T-cell (primary cell): ENCODE data around the gene SRSF10. TPM values are rescaled to one million over a fixed set of nuclear protein-coding genes. Genes with fewer than 3 reads are reported as not detected.

ENCODE experiments used
- ATAC-seq, 4 experiments: fragments of 200-7000 bp in 3 of 4; fragments of 150-1000 bp in 1 of 4; cut with Tn5 transposase; replicated peaks in 1 of 4; 1 replicate in 3 of 4; 2 replicates in 1 of 4; pipeline ENCODE4 v1.10.0; 2021; ENCODE audit warnings: moderate library complexity in 3 of 4, mild to moderate bottlenecking in 2 of 4, moderate number of reproducible peaks in 1 of 4
- CTCF ChIA-PET, 2 donors: fragments of 300-600 bp; sonication (Branson Sonifier 250); formaldehyde crosslinking; loops; one replicate each; lab custom pipeline; 2022; ENCODE audit warnings: antibody characterized with exemption in 2 of 2; lab: Charles Lee
- POLR2A ChIA-PET, 2 donors: fragments of 300-600 bp; sonication (Branson Sonifier 250); formaldehyde crosslinking; loops; one replicate each; lab custom pipeline; 2022; ENCODE audit warnings: antibody characterized with exemption in 2 of 2; lab: Charles Lee
- DNase-seq, 35 experiments: peaks; one replicate each; pipeline versions ENCODE4 v3.0.0 to v3.0.0-alpha.2; 2013 to 2023
- H3K27ac ChIP-seq: one replicate; pipeline ENCODE4 v1.5.1; 2013; ENCODE audit warnings: low read length
- H3K27me3 ChIP-seq, 2 experiments: replicated peaks in 1 of 2; 1 replicate in 1 of 2; 2 replicates in 1 of 2; pipeline versions ENCODE4 v1.6.1 to v1.7.0; 2013; ENCODE audit warnings: low read length in 1 of 2, mixed read lengths in 1 of 2; ENCODE audit not compliant: control insufficient read depth in 2 of 2, insufficient read depth in 2 of 2; ENCODE audit errors: extremely low read depth in 1 of 2
- H3K36me3 ChIP-seq, 2 donors: 1 replicate in 1 of 2; 2 replicates in 1 of 2; pipeline versions ENCODE4 v1.6.1 to v1.7.0; 2013; ENCODE audit warnings: low read length in 1 of 2; ENCODE audit not compliant: control insufficient read depth in 2 of 2, insufficient read depth in 1 of 2; ENCODE audit errors: extremely low read depth in 1 of 2
- H3K4me1 ChIP-seq, 2 experiments: 1 replicate in 1 of 2; 2 replicates in 1 of 2; pipeline versions ENCODE4 v1.6.1 to v1.7.0; 2013; ENCODE audit warnings: low read length in 2 of 2, mixed read lengths in 1 of 2; ENCODE audit not compliant: insufficient read depth in 2 of 2, control insufficient read depth in 1 of 2; ENCODE audit errors: extremely low read depth in 1 of 2
- H3K4me3 ChIP-seq, 2 donors: 1 replicate in 1 of 2; 2 replicates in 1 of 2; pipeline versions ENCODE4 v1.5.1 to v1.7.0; 2013; ENCODE audit warnings: mild to moderate bottlenecking in 2 of 2, low read length in 1 of 2, moderate library complexity in 1 of 2; ENCODE audit not compliant: control insufficient read depth in 1 of 2; ENCODE audit errors: extremely low read depth in 1 of 2
- H3K9me3 ChIP-seq: 2 replicates; pipeline ENCODE4 v1.7.0; 2013
- H3K27ac Mint-ChIP-seq, 2 donors: one replicate each; pipeline ENCODE4 v1.8.0; 2020 to 2021; ENCODE audit warnings: mild to moderate bottlenecking in 2 of 2, mixed read lengths in 2 of 2
- H3K27me3 Mint-ChIP-seq, 2 donors: one replicate each; pipeline ENCODE4 v1.8.0; 2021 to 2022; ENCODE audit warnings: mixed read lengths in 2 of 2
- H3K36me3 Mint-ChIP-seq: one replicate; pipeline ENCODE4 v1.8.0; 2021; ENCODE audit warnings: mixed read lengths
- H3K4me1 Mint-ChIP-seq, 3 donors: one replicate each; pipeline ENCODE4 v1.8.0; 2020 to 2022; ENCODE audit warnings: mixed read lengths in 3 of 3, mild to moderate bottlenecking in 1 of 3
- H3K4me3 Mint-ChIP-seq, 3 donors: one replicate each; pipeline ENCODE4 v1.8.0; 2020 to 2022; ENCODE audit warnings: mild to moderate bottlenecking in 3 of 3, mixed read lengths in 3 of 3, moderate library complexity in 3 of 3
- H3K9me3 Mint-ChIP-seq, 3 donors: one replicate each; pipeline ENCODE4 v1.8.0; 2020 to 2022; ENCODE audit warnings: mixed read lengths in 3 of 3
- WGBS: methylation state at CpG from one replicate; pipeline ENCODE4 v1.1.5; 2013; ENCODE audit warnings: missing lambda C conversion rate; ENCODE audit not compliant: insufficient coverage; 5-methylcytosine and 5-hydroxymethylcytosine counted together
- total RNA-seq, 35 experiments: library from RNA in 6 of 35; stranded (reverse) in 6 of 35; fragments of 120-200 nt in 1 of 35; gene quantifications; one replicate each; pipeline versions ENCODE4 v1.2.1 to v1.2.4 and lab custom pipeline; 2013 to 2026

SRSF10 gene
- total RNA-seq, 5 donors from 2014 or later (not counting 1 experiment from before 2014, with no cell fraction given), result 145 to 240 (median 153) TPM

- Histone ChIP-seq H3K36me3 (no peaks in the 10 kb centered on the region), H3K4me1 (no peaks in the 10 kb centered on the region), H3K9me3 (no peaks in the 10 kb centered on the region), H3K27ac (no peak overlapping the region), H3K4me3 (no peak overlapping the region), H3K27me3 (no peaks in the 10 kb centered on the region)
- Mint-ChIP-seq H3K27ac (no peak overlapping the region), H3K36me3 (no peaks in the 10 kb centered on the region), H3K4me3 (no peak overlapping the region), H3K4me1 (peaks cover 0 to 2% (median 2%) of the 10 kb centered on the region in 3 donors), H3K27me3 (peaks cover 0 to 2% of the 10 kb centered on the region in 2 donors), H3K9me3 (no peaks in the 10 kb centered on the region)
- ATAC-seq (no peak), DNase-seq (no peak)
- 90% methylated on average over 3 of the region's 8 CpGs for WGBS
- ChIA-PET CTCF (no interaction called here), POLR2A (no interaction called here)
Measured at GRCh38 chr1:23922321-23922943, 57.7 kb downstream of the SRSF10 start.

- Histone ChIP-seq H3K4me3 (no peak overlapping the region), H3K9me3 (no peaks in the 10 kb centered on the region), H3K36me3 (no peaks in the 10 kb centered on the region), H3K27me3 (no peaks in the 10 kb centered on the region), H3K27ac (no peak overlapping the region), H3K4me1 (peaks cover 8 to 39% of the 10 kb centered on the region in 2 experiments)
- POLR2A ChIA-PET, result interaction anchor here in 1 of 2 donors (0.5 kb wide), 1 partner anchor 14 kb away, joined by 3 read pairs; no protein-coding TSS in a partner anchor
- no peaks in the 10 kb centered on the region for H3K36me3 Mint-ChIP-seq
- DNase-seq (peak in 34 of 35 experiments; percentile 18 to 78 (median 53)), ATAC-seq (peak; percentile 77 to 97 (median 85))
- CTCF ChIA-PET, result interaction anchor here (0.6 to 2.7 kb wide), 9 partner anchors 29 to 1435 kb away, joined by 3 to 30 read pairs (median 5); no protein-coding TSS in a partner anchor
- H3K4me1 Mint-ChIP-seq, result peaks cover 30 to 36% (median 32%) of the 10 kb centered on the region in 3 donors
- WGBS, result 32% methylated on average over 6 of the region's 12 CpGs
- no peak overlapping the region for H3K4me3 Mint-ChIP-seq
- H3K9me3 Mint-ChIP-seq, result no peaks in the 10 kb centered on the region
- H3K27ac Mint-ChIP-seq, result no peak overlapping the region
- no peaks in the 10 kb centered on the region for H3K27me3 Mint-ChIP-seq
Measured at GRCh38 chr1:23916209-23917131, 63.7 kb downstream of the SRSF10 start.

DNA sequence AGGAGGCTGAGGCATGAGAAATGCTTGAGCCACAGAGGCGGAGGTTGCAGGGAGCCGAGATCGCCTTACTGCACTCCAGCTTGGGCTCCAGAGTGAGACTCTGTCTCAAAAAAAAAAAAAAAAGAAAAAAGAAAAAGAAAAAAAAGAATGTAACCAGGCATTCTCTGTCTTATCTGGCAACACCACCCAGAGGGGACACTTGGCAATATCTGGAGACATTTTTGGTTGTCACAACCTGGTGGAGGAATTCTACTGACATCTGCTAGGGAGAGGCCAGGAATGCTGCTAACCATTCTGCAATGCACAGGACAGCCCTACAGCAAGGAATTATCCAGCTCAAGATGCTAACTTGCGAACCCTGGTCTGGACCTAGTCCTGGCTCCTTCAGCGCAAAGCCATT lies 64.7 kb downstream of the SRSF10 start:
- Mint-ChIP-seq H3K4me1 (peaks cover 38 to 46% (median 42%) of the 10 kb centered on the region in 3 donors), H3K9me3 (no peaks in the 10 kb centered on the region), H3K36me3 (no peaks in the 10 kb centered on the region), H3K4me3 (no peak overlapping the region), H3K27ac (no peak overlapping the region), H3K27me3 (no peaks in the 10 kb centered on the region)
- Histone ChIP-seq H3K27me3 (no peaks in the 10 kb centered on the region), H3K9me3 (no peaks in the 10 kb centered on the region), H3K36me3 (no peaks in the 10 kb centered on the region), H3K4me1 (peaks cover 10 to 48% of the 10 kb centered on the region in 2 experiments), H3K27ac (no peak overlapping the region), H3K4me3 (no peak overlapping the region)
- CTCF ChIA-PET, result interaction anchor here (1.3 to 2.7 kb wide), 4 partner anchors 105 to 144 kb away, joined by 5 to 30 read pairs (median 14); no protein-coding TSS in a partner anchor
- ATAC-seq (no peak), DNase-seq (no peak)
- POLR2A ChIA-PET, result interaction anchor here in 1 of 2 donors (0.6 kb wide), 1 partner anchor 90 kb away, joined by 6 read pairs; no protein-coding TSS in a partner anchor
- 100% methylated on average over 4 of the region's 5 CpGs for WGBS

- H3K4me1 ChIP-seq, result peaks cover 10 to 54% of the 10 kb centered on the region in 2 experiments
- no peak overlapping the region for H3K27ac ChIP-seq
- H3K27me3 ChIP-seq, result no peaks in the 10 kb centered on the region
- POLR2A ChIA-PET, result interaction anchor here in 1 of 2 donors (0.6 kb wide), 1 partner anchor 89 kb away, joined by 6 read pairs; no protein-coding TSS in a partner anchor
- H3K36me3 ChIP-seq, result no peaks in the 10 kb centered on the region
- no peak for DNase-seq
- peak overlapping the region in 1 of 2 donors; percentile 61 for H3K27ac Mint-ChIP-seq
- no peak overlapping the region for H3K4me3 Mint-ChIP-seq
- H3K9me3 ChIP-seq, result no peaks in the 10 kb centered on the region
- CTCF ChIA-PET, result interaction anchor here in 1 of 2 donors (2.7 kb wide), 1 partner anchor 105 kb away, joined by 30 read pairs; no protein-coding TSS in a partner anchor
- ATAC-seq, result no peak
- no peak overlapping the region for H3K4me3 ChIP-seq
- H3K4me1 Mint-ChIP-seq, result peaks cover 42 to 49% (median 47%) of the 10 kb centered on the region in 3 donors
- WGBS, result no CpG with 5 or more reads among the region's 4 CpGs
- no peaks in the 10 kb centered on the region for H3K9me3 Mint-ChIP-seq
- no peaks in the 10 kb centered on the region for H3K36me3 Mint-ChIP-seq
- H3K27me3 Mint-ChIP-seq, result no peaks in the 10 kb centered on the region
Measured at GRCh38 chr1:23914921-23915320, 65.2 kb downstream of the SRSF10 start.

Other genes with a start within 250 kb of the SRSF10 start
- 10 to 100 TPM; 26.0 to 32.8 (median 27.6) TPM for gene ELOA, start 236.9 kb downstream of the SRSF10 start, total RNA-seq
- 10 to 100 TPM; 60.7 to 87.1 (median 70.8) TPM for gene PITHD1, start 201.9 kb downstream of the SRSF10 start, total RNA-seq
- 10 to 100 TPM; 47.8 to 70.9 (median 67.6) TPM for gene LYPLA2, start 189.2 kb downstream of the SRSF10 start, total RNA-seq
- 10 to 100 TPM in 3 of 5 donors, 1 to 10 TPM in 2; 7.5 to 16.5 (median 12.6) TPM for gene GALE, start 179.6 kb downstream of the SRSF10 start, total RNA-seq
- gene HMGCL, start 154.9 kb downstream of the SRSF10 start, total RNA-seq, result 10 to 100 TPM; 14.5 to 39.0 (median 32.9) TPM
- 10 to 100 TPM in 3 of 5 donors, 1 to 10 TPM in 2; 5.6 to 11.5 (median 10.7) TPM for gene FUCA1, start 112.0 kb downstream of the SRSF10 start, total RNA-seq
- gene CNR2, start 67.0 kb downstream of the SRSF10 start, total RNA-seq, result 1 to 10 TPM in 4 of 5 donors, under 1 TPM in 1; 0.67 to 2.1 (median 1.5) TPM
- gene PNRC2, start 20.5 kb downstream of the SRSF10 start, total RNA-seq, result 100 to 1,000 TPM; 135 to 159 (median 139) TPM
- gene MYOM3, start 131.8 kb upstream of the SRSF10 start, total RNA-seq, result not detected
- gene IL22RA1, start 162.8 kb upstream of the SRSF10 start, total RNA-seq, result under 1 TPM in 2 of 5 donors, not detected in 3; 0.13 to 0.15 TPM
- 1 to 10 TPM; 2.4 to 7.0 (median 6.0) TPM for gene IFNLR1, start 207.0 kb upstream of the SRSF10 start, total RNA-seq